Prostate gland (tissue), 2 donors: Measurements from ENCODE around the gene MT1H.

Experiments
- POLR2A ChIP-seq: fragments of 450-650 bp; IDR thresholded peaks from one replicate; pipeline ENCODE4 v1.6.1; 2016; ENCODE audit warnings: antibody characterized with exemption, mild to moderate bottlenecking
- TF ChIP-seq, protein P1 (sequence below), 4 experiments: fragments of 200-600 bp in 2 of 4; fragments of 450-650 bp in 2 of 4; sonication (generic) in 2 of 4; IDR thresholded peaks; 1 replicate in 3 of 4; 2 replicates in 1 of 4; pipeline ENCODE4 v1.5.1; 2016 to 2019; ENCODE audit warnings: antibody characterized with exemption in 4 of 4, mild to moderate bottlenecking in 2 of 4, moderate library complexity in 2 of 4

- TF ChIP-seq, protein P1, sequence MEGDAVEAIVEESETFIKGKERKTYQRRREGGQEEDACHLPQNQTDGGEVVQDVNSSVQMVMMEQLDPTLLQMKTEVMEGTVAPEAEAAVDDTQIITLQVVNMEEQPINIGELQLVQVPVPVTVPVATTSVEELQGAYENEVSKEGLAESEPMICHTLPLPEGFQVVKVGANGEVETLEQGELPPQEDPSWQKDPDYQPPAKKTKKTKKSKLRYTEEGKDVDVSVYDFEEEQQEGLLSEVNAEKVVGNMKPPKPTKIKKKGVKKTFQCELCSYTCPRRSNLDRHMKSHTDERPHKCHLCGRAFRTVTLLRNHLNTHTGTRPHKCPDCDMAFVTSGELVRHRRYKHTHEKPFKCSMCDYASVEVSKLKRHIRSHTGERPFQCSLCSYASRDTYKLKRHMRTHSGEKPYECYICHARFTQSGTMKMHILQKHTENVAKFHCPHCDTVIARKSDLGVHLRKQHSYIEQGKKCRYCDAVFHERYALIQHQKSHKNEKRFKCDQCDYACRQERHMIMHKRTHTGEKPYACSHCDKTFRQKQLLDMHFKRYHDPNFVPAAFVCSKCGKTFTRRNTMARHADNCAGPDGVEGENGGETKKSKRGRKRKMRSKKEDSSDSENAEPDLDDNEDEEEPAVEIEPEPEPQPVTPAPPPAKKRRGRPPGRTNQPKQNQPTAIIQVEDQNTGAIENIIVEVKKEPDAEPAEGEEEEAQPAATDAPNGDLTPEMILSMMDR (IDR thresholded peaks at IDR 0.05) = no peak
- TF ChIP-seq POLR2A = no peak
These were observed 28.0 kb downstream of the MT1H start for GRCh38 chr16:56697456-56698155.
